Motor neuron (in vitro differentiated cells): ENCODE measurements around the gene GUCA1A. TPM values are rescaled to one million over a fixed set of nuclear protein-coding genes. Genes with fewer than 3 reads are reported as not detected.
A peak's percentile ranks its signal among the peaks of the same experiment; 100 is the strongest.

ENCODE experiments used
- ATAC-seq, 8 experiments: fragments of 200-7000 bp; cut with Tn5 transposase; replicated peaks in 6 of 8; 2 replicates each; pipeline ENCODE4 v1.8.0; 2021; ENCODE audit warnings: mild to moderate bottlenecking in 8 of 8, moderate library complexity in 8 of 8
- H3K27ac ChIP-seq, 2 donors: fragments of 250-450 bp; sonication (Bioruptor Pico); 2 replicates each; pipeline ENCODE4 v1.9.0; 2021; ENCODE audit warnings: antibody characterized with exemption in 2 of 2, mild to moderate bottlenecking in 2 of 2, moderate library complexity in 1 of 2
- H3K4me1 ChIP-seq, 2 donors: fragments of 250-450 bp; sonication (Bioruptor Pico); replicated peaks in 1 of 2; 2 replicates each; pipeline ENCODE4 v1.6.1; 2021; ENCODE audit warnings: antibody characterized with exemption in 2 of 2, mild to moderate bottlenecking in 2 of 2, moderate library complexity in 1 of 2
- H3K4me3 ChIP-seq, 5 donors: fragments of 250-450 bp; sonication (Bioruptor Pico); 2 replicates each; pipeline ENCODE4 v1.9.0; 2021; ENCODE audit warnings: antibody characterized with exemption in 5 of 5, mild to moderate bottlenecking in 5 of 5, moderate library complexity in 4 of 5
- WGBS, 10 experiments: fragments of 450-650 bp; shearing (Covaris generic); methylation state at CpG; one replicate each; pipeline ENCODE4 v1.0.0; 2022; 5-methylcytosine and 5-hydroxymethylcytosine counted together
- in situ Hi-C, 9 experiments: fragments of 400-800 bp; cut with MboI; loops; one replicate each; pipeline ENCODE4 v1.15.0; 2021; ENCODE audit warnings: low sequenced_read_pairs in 9 of 9, low pct_unique_long_range_greater_than_20kb in 2 of 9; ENCODE audit not compliant: unreplicated experiment in 9 of 9
- total RNA-seq, 8 experiments: library from RNA; unstranded; fragments of 300-600 nt; gene quantifications; 2 replicates each; pipeline versions ENCODE4 v1.2.3 to v1.2.4, GENCODE V29; 2022

Gene GUCA1A
- total RNA-seq: 1 to 10 TPM in 5 of 8 experiments, under 1 TPM in 2, not detected in 1; 0.25 to 4.2 (median 1.5) TPM

GRCh38 chr6:42173101-42173500 is at the start of gene GUCA1A:
Gene GUCA1A, plus strand, starts transcription at chr6:42173364. Its CDS starts 250 bp downstream, at chr6:42173614.
- WGBS, 10 experiments: 50 to 100% (median 56%) methylated on average over 1 to 2 of the region's 2 CpGs; no CpG with 5 or more reads in 7 of the 10 experiments
- Histone ChIP-seq H3K4me1 (peaks cover 0 to 4% of the 10 kb centered on the region in 2 donors), H3K27ac (no peak within 1 kb of the TSS), H3K4me3 (no peak within 1 kb of the TSS)
- ATAC-seq: no peak
- in situ Hi-C loops: loop anchor here in 1 of 9 experiments (25.0 kb wide), 1 partner anchor 111 kb away; the partner anchor contains the start of gene TAF8

- ATAC-seq: peak in 1 of 8 experiments; percentile 6
- in situ Hi-C loops: no loop called here
- WGBS, 10 experiments: 0 to 100% (median 64%) methylated on average over 1 to 7 of the region's 11 CpGs
Measured at GRCh38 chr6:42123379-42124103, 49.6 kb upstream of the GUCA1A start.

GRCh38 chr6:42124223-42124836 is 48.8 kb upstream of the GUCA1A start:
- no peak overlapping the region for H3K27ac ChIP-seq

More at GRCh38 chr6:42123379-42124103, 49.6 kb upstream of the GUCA1A start:
- no peak overlapping the region for H3K27ac ChIP-seq
- no peak overlapping the region for H3K4me3 ChIP-seq
- no peaks in the 10 kb centered on the region for H3K4me1 ChIP-seq

GRCh38 chr6:42125231-42125630 is 47.9 kb upstream of the GUCA1A start:
- 56 to 96% (median 82%) methylated on average over 3 to 10 of the region's 14 CpGs; no CpG with 5 or more reads in 4 of the 10 experiments for WGBS, 10 experiments
- no peak overlapping the region for H3K27ac ChIP-seq
- in situ Hi-C loops: no loop called here

More at GRCh38 chr6:42124223-42124836, 48.8 kb upstream of the GUCA1A start:
- no peaks in the 10 kb centered on the region for H3K4me1 ChIP-seq
- ATAC-seq: peak in 3 of 8 experiments; percentile 27 to 65 (median 60)
- H3K4me3 ChIP-seq: no peak overlapping the region
- in situ Hi-C loops: no loop called here
- WGBS, 10 experiments: 30 to 80% (median 56%) methylated on average over 1 to 3 of the region's 9 CpGs; no CpG with 5 or more reads in 6 of the 10 experiments

GRCh38 chr6:42125663-42126062 is 47.5 kb upstream of the GUCA1A start:
- WGBS, 10 experiments: 17 to 100% (median 67%) methylated on average over 1 to 3 of the region's 3 CpGs; no CpG with 5 or more reads in 6 of the 10 experiments
- no peaks in the 10 kb centered on the region for H3K4me1 ChIP-seq
- ATAC-seq: no peak
- in situ Hi-C loops: no loop called here
- H3K4me3 ChIP-seq: no peak overlapping the region
- H3K27ac ChIP-seq: no peak overlapping the region

More at GRCh38 chr6:42125231-42125630, 47.9 kb upstream of the GUCA1A start:
- H3K4me1 ChIP-seq: no peaks in the 10 kb centered on the region
- H3K4me3 ChIP-seq: no peak overlapping the region
- ATAC-seq: no peak

GRCh38 chr6:42128460-42129359 is 44.5 kb upstream of the GUCA1A start:
- Histone ChIP-seq H3K27ac (no peak overlapping the region), H3K4me3 (no peak overlapping the region), H3K4me1 (no peaks in the 10 kb centered on the region)
- peak in 1 of 8 experiments; percentile 36 for ATAC-seq
- in situ Hi-C loops: no loop called here
- WGBS, 10 experiments: 53 to 97% (median 84%) methylated on average over 3 to 17 of the region's 25 CpGs; no CpG with 5 or more reads in 2 of the 10 experiments

GRCh38 chr6:42129360-42129676 is 43.8 kb upstream of the GUCA1A start:
- in situ Hi-C loops: no loop called here
- Histone ChIP-seq H3K4me1 (no peaks in the 10 kb centered on the region), H3K4me3 (no peak overlapping the region), H3K27ac (no peak overlapping the region)
- no peak for ATAC-seq
- 100% methylated on average over 2 of the region's 2 CpGs; no CpG with 5 or more reads in 9 of the 10 experiments for WGBS, 10 experiments

- Histone ChIP-seq H3K4me3 (no peak overlapping the region), H3K27ac (no peak overlapping the region), H3K4me1 (peaks cover 1 to 2% of the 10 kb centered on the region in 2 donors)
- in situ Hi-C loops: no loop called here
- ATAC-seq: no peak
- WGBS, 10 experiments: 35 to 100% (median 73%) methylated on average over 1 to 9 of the region's 11 CpGs; no CpG with 5 or more reads in 4 of the 10 experiments
Measured at GRCh38 chr6:42131531-42131930, 41.6 kb upstream of the GUCA1A start.

GRCh38 chr6:42133926-42134325 is 39.2 kb upstream of the GUCA1A start:
- peaks cover 14 to 17% of the 10 kb centered on the region in 2 donors for H3K4me1 ChIP-seq
- WGBS, 10 experiments: 76 to 100% (median 93%) methylated on average over 1 to 3 of the region's 4 CpGs; no CpG with 5 or more reads in 7 of the 10 experiments
- no peak for ATAC-seq
- H3K4me3 ChIP-seq: no peak overlapping the region
- in situ Hi-C loops: no loop called here
- H3K27ac ChIP-seq: no peak overlapping the region

- Histone ChIP-seq H3K27ac (no peak overlapping the region), H3K4me3 (no peak overlapping the region), H3K4me1 (peaks cover 16 to 22% of the 10 kb centered on the region in 2 donors)
- WGBS, 10 experiments: 63 to 85% (median 78%) methylated on average over 3 to 12 of the region's 12 CpGs; no CpG with 5 or more reads in 5 of the 10 experiments
- ATAC-seq: no peak
- in situ Hi-C loops: no loop called here
Measured at GRCh38 chr6:42135161-42135560, 38.0 kb upstream of the GUCA1A start.

GRCh38 chr6:42135722-42136121 is 37.4 kb upstream of the GUCA1A start:
- Histone ChIP-seq H3K4me3 (no peak overlapping the region), H3K4me1 (peaks cover 19 to 24% of the 10 kb centered on the region in 2 donors), H3K27ac (no peak overlapping the region)
- 17 to 100% (median 80%) methylated on average over 1 to 2 of the region's 2 CpGs; no CpG with 5 or more reads in 3 of the 10 experiments for WGBS, 10 experiments
- in situ Hi-C loops: no loop called here
- ATAC-seq: no peak

- peak; percentile 23 to 72 (median 54) for ATAC-seq
- peaks cover 29 to 32% of the 10 kb centered on the region in 2 donors for H3K4me1 ChIP-seq
Measured at GRCh38 chr6:42136508-42137193, 36.5 kb upstream of the GUCA1A start.

More at GRCh38 chr6:42136508-42137193, 36.5 kb upstream of the GUCA1A start:
- 0 to 70% (median 28%) methylated on average over 2 to 6 of the region's 14 CpGs; no CpG with 5 or more reads in 3 of the 10 experiments for WGBS, 10 experiments
- Histone ChIP-seq H3K4me3 (no peak overlapping the region), H3K27ac (no peak overlapping the region)
- in situ Hi-C loops: no loop called here
